Activated CD4-positive, alpha-beta T cell treated with anti-CD3 and anti-CD28 coated beads, Interleukin-2, Interleukin-6, amounts not matched to agents 100 ng/mL and 50 ng/mL, durations not matched to agents 16 hours and 8 hours (primary cell): ENCODE results near the gene SUSD3.
A peak's percentile ranks its signal among the peaks of the same experiment; 100 is the strongest.

Experiments
- DNase-seq: peaks from one replicate; pipeline ENCODE4 v3.0.0-alpha.2; 2020

The SUSD3 gene

GRCh38 chr9:93053781-93054331 is 4.6 kb upstream of the SUSD3 start:
- DNase-seq = no peak

DNA sequence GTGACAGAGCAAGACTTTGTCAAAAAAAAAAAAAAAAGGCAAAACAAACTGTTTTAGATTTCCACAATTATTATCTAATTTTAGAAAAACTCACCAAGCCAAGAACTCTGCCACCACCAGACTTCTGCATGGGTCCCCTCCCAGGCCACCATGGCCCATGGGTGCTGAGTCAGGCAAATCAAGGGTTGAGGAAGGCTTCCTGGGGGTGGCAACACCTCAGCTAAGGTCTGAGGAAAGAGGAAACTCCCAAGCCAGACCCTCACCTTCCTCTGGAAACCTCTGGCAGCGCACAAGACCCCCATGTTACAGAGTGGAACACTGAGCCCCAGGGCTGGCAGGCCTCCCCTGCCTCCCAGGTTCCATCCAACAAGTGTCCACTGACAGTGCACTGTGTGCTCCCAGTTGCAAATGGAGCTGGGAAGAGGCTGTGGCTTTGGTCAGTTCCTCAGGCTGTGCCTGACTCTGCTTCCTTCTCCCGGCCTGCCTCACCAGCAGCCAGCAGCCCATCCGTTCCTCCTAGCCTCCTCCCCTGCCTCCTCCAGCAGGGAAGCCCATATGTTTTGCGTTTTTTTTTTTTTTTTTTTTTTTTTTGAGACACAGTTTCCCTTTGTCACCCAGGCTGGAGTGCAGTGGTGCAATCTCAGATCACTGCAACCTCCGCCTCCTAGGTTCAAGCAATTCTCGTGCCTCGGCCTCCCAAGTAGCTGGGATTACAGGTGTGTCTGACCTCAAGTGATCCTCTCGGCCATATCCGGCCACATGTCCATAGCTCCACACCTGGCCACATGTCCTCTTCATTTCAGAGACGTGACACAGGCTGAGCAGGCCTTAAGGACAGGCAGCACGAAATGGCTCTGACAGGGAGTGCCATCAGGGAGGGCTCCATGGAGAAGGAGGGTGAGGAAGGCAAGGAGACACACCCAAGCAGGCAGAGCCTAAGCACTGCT is 3.5 kb upstream of the SUSD3 start:
- DNase-seq = no peak

DNA sequence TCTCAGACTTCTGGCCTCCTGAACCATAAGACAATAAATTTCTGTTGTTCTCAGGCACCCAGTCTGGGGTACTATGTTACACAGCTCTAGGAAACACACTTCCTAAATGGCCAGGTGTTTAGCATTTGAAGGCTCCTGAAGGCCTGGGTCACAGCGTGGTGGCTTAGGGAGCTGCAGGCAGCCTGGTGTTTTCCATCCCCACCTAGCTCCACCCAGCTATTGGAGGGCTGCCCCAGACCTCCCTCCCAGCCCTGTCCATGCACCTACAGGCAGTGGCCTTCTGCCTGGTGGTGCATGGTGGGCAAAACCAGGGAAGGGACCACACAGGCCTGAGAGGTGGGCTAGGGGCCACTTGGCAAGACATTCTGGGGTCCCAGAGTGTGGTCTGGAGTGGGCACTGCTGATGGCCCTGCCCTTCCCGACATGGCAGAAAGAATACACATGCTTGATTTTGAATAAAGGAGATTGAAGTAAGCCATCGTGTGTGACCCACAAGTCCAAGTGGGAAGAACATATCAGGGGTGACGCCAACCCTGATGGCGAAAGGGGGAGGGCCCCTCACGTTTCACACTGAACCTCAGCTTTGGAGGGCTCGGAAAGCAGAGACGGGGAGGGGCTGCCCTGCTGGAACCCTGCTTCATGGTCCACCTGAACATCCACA is 1.3 kb upstream of the SUSD3 start:
- DNase-seq = no peak

- no peak for DNase-seq
These were observed 672 bp upstream of the SUSD3 start for GRCh38 chr9:93057703-93058354.

DNA sequence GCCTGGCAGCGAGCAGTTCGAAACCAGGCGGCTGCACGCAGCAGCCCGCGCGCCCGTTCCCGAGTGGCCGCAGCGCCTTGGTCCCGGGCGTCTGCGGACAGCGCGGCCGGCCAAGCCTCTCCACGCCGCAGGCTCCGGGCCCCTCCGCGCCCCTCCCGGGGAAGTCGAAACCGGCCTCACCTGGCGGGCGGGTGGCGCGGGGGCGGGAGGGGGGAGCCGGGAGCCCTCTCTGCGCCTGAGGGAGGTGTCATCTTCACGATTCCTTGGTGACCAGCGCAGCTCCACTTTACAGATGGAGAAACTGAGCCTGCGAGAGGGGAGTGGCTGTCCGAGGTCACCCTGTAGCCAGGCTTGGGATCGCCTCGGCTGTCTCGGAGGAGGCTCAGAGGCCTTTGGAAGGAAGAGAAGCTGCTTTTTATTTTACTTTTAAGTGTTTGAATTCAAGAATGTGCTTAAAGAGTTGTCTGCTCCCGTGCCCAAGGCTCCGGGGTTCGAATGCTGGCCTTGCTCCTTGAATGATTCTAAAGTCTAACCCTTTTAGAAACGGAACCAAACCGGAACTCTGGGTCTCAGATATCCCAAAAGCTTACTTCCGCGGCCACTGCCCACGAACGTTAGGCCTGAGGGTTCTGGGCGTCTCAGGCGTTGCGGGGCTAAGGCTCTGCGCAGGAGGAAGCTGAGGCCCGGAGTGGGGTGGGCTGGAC is 662 bp downstream of the SUSD3 start:
- DNase-seq = peak; percentile 43

- DNase-seq = no peak
These were observed 1.4 kb downstream of the SUSD3 start for GRCh38 chr9:93059715-93060578.

DNA sequence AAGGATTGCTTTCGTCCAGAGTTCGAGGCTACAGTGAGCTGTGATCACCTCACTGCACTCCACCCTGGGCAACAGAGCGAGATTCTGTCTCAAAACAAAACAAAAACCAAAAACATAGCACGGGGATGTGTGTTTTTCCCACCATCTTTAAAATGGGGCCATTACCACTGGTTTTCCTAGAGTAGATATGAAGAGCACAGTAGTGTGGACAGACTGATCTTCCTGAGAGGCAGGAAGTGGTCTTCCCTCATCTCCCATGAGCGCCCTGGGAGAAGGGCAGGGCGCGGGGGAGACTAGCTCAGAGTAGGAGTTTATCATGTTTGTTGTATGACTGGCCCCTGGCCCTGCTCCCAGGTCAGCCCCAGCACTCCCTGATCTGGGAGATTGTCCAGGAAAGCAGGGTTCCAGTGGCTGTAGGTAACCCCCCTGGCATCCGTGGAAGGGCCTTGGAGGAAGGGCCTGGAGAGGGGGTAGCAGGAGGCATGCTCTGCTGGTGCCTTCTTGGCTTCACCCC is 2.3 kb downstream of the SUSD3 start:
- DNase-seq = peak; percentile 57

DNA sequence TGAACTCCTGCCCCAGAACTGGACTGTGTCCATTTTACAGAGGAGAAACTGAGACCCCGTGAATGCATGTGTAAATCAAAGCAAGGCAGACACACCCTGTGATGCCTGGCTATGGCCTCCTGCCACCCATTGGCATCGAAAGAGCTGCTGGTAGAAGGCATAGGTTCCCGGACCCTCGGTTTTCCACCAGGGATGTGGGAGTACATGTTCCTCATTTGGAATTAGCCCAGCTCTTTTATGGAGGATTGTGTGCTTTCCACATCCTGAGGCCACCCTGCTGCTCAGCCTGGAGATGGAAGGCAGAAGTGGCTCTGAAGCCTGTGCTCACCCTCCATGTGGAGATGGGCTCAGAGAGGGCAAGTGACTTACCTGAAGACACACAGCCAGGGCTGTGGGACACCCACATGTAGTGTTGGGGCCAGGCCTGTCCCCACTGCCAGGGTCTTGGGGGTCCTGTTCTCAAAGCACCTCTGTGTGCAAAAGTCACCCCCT is 2.8 kb downstream of the SUSD3 start:
- DNase-seq = no peak

DNA sequence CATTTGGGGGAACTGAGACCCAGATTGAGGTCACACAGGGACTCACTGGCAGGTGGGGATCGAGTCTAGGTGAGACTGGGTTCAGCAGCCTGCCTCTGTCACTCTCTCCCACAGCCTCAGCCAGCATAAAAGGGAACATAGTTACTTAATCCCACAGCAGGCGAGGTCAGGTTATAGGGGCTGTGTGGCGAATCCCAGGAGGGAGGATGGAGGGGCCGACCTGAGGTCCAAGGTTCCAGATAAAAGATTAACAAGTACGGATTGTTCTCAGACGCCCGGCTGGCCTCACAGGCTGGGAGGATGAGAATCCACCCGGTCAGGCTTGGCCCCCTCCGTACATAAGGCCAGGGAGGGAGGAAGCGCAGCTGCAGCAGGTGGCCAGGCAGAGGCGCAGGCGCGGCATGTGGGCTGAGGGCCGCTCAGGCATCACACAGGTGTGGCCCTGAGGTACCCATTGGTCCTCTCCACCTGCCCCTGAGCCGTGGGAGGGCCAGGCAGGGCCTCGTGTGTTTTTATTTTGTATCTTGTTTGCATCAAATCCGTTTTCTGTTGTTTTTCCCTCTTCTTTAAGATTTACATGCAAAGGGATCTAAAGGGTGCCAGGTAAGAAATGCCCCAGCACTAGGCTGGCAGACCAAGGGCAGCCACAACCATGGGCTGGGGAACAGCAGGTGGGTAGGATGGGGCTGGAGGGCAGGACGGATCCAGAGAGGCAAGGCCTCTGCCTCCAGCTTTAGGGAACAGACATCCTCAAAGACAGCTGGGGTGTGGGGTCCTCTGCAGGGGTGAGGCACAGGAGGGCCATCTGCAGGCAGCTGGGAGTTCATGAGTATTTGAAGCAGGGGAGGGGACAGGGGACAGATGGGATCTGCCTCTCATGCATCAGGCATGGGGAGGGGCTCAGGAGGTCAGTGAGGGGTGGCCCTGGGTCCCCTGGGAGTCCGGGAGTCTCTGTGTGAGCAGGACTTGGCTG is 3.6 kb downstream of the SUSD3 start:
- peak; percentile 31 for DNase-seq

DNA sequence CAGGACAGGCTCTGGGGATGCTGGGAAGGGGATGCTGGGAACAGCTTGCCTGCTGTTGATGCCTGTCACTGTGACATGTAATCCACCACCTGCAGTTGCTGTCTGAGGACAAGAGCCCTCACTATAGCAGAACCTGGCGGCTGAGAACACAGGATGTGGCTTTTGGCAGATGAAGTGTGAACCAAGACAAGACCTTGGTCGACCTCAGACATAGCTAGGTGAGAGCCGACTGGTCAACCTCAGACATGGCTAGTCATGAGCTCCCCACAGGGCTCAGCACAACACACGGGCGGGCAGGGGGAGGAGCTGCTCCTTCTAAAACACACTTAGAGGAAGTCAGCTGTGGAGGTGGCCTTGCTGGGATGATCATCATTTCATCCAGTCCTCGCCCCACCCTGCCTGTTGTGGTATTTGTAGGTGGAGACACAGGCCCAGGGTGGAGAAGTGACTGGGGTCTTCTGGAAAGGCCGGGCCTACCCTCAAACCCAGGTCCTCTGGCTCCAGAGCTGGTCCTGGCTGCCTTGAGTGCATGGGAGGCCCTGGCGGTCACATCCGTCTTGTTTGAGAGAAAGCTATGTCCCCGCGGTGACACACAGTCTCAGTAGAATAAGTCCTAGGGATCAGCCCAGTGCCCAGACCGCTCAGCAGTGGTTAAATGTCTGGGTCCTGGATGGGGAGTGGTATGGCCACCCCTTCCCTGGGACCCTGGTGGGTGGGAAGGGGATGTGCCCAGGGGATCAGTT is 6.1 kb downstream of the SUSD3 start:
- peak; percentile 96 for DNase-seq

- DNase-seq = no peak
These were observed 6.7 kb downstream of the SUSD3 start for GRCh38 chr9:93065135-93065720.

GRCh38 chr9:93066978-93067603 is 8.6 kb downstream of the SUSD3 start:
- DNase-seq = no peak

DNA sequence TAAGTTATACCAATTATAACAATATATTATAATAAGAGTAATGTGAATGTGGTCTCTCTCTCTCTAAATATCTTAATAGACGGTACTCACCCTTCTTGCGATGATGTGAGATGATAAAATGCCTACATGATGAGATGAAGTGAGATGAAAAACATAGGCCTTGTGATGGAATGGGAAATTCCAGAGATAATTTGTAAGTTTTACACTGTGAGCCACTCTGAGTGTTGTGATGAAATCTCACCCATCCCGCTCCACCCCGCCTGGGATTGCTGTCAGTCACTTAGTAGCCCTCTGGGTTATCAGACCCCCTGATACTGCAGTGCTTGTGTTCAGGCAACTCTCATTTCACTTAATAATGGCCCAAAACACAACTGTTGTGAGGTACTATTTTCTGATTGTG is 10.5 kb downstream of the SUSD3 start:
- no peak for DNase-seq

DNA sequence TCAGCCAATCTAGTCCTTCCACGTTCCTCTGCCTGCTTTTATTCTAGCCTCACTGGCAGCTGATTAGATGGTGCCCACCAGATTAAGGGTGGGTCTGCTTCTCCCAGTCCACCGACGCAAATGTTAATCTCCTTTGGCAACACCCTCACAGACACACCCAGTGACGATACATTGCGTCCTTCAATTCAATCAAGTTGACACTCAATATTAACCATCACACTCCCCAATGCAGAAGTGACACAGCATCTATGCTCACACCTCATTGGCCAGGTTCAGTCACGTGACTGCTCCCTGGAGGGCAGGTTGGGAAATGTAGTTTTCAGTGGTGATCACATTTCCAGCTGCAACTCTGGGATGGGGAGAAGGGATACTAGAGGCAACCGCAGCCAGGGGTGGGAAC is 13.0 kb downstream of the SUSD3 start:
- peak; percentile 40 for DNase-seq

- DNase-seq = no peak
These were observed 13.9 kb downstream of the SUSD3 start for GRCh38 chr9:93072383-93072795.

DNA sequence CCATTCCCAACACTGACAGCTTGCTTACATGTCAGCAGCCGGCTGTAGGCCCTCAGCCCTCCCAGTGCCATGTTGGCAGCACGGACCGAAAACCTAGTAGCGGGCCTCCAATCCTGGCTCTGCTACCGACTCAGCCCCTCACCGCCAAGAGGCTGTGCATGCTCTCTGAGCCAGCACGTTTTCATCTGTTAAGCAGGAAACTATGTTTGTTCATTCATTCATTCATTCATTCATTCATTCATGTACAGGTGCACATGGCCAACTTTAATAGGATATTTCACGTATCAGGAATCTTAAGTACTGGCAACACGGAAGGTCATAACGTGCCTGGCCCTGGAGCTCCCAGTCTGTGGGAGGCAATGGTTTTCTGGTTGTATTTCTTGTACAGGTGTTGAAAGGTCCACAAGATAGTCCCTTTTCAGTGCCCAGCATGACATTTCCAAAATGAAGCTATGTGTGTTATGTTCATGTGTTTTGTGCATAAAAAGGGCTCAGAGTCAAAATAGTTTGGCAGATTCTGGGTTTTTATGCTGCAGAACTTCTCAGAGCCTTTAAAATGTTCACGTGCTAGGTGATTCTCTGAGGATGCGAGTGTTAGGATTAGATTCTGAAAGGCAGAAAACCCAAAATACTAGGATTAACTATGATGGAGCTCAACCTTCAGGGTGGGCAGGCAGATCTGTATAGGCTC is 17.7 kb downstream of the SUSD3 start:
- no peak for DNase-seq

DNA sequence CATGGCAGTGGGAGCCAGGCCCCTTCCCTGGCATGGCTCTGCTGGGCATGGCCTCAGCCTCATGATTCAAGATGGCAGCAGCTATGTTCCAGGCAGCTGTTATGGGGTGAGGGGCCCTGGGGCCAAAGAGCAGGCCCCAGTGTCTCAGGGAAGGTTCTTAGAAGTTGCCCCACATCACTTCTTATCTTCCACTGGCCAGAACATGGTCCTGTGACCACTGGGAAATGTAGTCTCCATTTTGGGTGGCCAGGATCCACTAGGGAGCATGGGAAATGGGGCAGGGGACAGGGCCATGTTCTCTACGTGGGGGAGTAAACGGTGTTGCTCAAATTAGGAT is 18.3 kb downstream of the SUSD3 start:
- no peak for DNase-seq

DNA sequence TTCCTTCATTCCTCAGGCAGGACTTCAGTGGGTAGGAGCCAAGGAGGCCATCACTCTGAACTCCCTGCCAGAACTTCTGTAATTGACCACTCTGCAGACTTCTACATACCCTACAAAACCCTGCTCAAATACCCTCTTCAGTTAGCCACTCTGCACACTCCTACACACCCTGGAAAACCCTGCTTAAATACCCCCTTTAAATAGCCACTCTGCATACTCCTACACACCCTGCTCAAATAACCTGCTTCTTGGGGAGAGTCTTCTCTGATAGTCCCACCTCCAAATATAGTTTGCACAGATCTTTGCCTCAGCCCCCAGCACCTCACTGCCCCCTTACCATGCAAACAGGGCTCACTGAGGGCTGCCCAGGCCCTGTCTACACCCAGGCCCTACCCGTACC is 18.9 kb downstream of the SUSD3 start:
- DNase-seq = no peak
